GM21526 (cell line): Measurements from ENCODE around the gene ZNF638.
"Not testable (repeated sequence)": the region's sequence is repeated elsewhere in the genome, so short reads cannot be mapped to it uniquely, and the experiment has no call there.

Source experiments
- ATAC-seq: cut with Tn5 transposase; IDR thresholded peaks from one replicate; pipeline ENCODE4 v1.9.1; 2021; ENCODE audit warnings: moderate library complexity; ENCODE audit not compliant: unreplicated experiment, low FRiP score

The ZNF638 gene, protein sequence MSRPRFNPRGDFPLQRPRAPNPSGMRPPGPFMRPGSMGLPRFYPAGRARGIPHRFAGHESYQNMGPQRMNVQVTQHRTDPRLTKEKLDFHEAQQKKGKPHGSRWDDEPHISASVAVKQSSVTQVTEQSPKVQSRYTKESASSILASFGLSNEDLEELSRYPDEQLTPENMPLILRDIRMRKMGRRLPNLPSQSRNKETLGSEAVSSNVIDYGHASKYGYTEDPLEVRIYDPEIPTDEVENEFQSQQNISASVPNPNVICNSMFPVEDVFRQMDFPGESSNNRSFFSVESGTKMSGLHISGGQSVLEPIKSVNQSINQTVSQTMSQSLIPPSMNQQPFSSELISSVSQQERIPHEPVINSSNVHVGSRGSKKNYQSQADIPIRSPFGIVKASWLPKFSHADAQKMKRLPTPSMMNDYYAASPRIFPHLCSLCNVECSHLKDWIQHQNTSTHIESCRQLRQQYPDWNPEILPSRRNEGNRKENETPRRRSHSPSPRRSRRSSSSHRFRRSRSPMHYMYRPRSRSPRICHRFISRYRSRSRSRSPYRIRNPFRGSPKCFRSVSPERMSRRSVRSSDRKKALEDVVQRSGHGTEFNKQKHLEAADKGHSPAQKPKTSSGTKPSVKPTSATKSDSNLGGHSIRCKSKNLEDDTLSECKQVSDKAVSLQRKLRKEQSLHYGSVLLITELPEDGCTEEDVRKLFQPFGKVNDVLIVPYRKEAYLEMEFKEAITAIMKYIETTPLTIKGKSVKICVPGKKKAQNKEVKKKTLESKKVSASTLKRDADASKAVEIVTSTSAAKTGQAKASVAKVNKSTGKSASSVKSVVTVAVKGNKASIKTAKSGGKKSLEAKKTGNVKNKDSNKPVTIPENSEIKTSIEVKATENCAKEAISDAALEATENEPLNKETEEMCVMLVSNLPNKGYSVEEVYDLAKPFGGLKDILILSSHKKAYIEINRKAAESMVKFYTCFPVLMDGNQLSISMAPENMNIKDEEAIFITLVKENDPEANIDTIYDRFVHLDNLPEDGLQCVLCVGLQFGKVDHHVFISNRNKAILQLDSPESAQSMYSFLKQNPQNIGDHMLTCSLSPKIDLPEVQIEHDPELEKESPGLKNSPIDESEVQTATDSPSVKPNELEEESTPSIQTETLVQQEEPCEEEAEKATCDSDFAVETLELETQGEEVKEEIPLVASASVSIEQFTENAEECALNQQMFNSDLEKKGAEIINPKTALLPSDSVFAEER (N-terminal part only)

DNA sequence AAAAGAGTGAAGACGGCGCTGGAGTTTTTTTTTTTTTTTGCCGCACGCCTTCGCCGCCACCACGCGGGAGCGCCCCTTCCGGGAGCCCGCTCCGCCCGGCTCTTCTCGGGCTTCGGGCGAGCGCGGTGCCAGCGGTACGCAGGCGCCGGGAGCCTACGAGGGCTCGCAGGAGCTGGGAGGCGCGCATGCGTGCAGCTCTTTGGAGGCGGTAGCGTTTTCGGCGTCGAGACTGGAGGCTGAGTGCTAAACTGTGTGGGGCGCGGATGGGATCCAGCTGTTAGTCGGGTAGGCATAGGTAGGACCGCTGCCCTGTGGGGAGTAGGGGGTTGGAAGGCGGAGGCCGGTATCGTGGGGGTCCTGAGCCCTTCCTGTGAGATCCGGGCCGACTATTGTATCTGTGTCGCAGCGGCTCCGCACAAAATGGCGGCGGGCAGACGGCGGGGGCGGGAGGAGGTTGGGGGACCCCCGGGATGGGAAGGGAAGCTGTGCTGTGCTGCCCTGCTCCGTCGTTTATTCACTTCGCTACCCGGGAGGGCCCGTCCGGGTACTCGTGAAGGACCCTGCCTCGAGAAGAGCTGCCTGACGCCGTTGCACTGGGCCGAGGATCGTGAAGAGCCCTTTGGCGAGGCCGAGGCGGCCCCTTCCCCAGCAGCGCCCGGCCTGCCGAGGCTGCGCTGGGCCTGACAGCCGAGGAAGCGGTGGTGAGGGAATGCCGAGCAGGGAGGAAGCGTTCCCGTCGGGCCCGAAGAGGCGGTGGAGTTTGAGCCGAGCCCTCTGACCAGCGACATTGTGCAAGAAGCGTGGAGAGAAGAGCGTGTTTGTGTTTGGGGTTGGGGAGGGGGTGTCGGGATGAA is at the start of gene ZNF638:
TSS of gene ZNF638 (plus strand) at position 202 of the 854 bp plus-strand sequence. CDS start 17,173 bp downstream, outside the sequence.
- peak; percentile 94 for ATAC-seq

DNA sequence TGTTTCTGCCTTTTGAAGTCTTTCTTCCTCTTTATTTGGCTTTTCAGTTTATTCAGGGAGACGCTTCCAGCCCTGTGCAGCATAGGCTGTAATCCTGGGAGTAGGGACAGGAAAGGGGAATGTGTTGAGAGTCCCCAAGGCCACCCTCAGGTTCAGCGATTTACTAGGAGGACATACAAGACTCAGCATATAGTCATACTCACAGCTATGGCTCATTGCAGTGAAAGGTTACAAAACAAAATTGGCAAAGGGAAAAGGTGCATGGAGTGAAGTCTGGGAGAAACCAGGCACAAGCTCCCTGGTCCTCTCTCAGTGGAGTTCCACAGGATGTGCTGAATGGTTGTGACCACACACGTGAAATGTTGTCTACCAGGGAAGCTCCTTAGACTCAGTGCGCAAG is 49.6 kb upstream of the ZNF638 start:
- no peak for ATAC-seq

DNA sequence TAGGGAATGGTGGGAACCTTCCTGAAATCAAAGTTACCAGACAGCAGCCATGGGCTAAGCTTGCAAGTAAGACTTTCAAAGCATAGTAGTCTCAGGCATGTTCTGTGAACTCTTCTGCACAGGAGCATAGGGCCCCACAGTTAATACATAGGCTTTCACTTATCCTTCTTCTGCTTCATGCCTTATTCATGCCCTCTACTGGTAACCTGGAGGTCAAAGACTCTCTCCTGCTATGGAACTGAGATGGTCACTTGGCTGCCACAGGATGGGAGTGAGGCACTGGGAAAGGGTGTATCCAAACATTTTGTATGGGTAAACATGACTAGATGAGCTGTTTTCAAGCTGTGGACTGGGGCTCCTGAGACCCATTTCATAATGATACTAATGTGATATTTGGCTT is 49.1 kb upstream of the ZNF638 start:
- ATAC-seq = no peak

DNA sequence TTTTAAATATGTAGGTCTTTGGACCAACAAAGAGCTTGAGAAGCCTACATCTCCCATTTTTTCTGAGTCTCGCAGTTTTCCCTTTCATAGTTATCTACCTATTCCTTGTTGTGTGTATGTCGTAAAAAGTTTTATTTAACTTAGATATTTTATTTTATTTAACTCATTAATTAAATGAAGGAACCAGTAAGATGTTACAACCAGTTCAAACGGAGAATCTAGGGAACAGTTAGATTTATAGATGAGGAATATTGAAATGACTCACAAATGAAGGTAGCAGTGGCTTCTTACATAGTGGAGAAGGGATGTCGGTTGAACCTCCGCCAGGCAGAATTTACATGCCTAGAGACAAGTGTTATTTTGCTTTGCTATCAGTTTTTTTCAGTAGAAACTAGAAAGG is 48.5 kb upstream of the ZNF638 start:
- no peak for ATAC-seq

DNA sequence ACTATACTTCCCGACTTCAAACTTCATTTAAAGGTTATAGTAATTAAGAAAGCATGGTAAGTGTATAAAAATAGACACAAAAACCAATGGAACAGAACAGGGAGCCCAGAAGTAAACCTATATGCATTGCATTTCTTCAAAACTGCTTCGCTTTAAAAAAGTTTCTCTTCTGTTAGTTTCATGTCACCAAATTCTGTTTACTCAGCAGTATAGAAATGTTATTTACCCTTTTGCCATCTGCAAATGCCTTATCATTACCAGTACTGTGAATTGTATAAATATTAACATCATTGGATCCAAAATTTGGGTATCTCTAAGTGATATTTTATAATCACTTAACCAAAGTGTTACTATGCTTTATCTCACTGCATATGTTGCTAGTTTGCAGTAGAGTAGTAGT is 45.9 kb upstream of the ZNF638 start:
- no peak for ATAC-seq

DNA sequence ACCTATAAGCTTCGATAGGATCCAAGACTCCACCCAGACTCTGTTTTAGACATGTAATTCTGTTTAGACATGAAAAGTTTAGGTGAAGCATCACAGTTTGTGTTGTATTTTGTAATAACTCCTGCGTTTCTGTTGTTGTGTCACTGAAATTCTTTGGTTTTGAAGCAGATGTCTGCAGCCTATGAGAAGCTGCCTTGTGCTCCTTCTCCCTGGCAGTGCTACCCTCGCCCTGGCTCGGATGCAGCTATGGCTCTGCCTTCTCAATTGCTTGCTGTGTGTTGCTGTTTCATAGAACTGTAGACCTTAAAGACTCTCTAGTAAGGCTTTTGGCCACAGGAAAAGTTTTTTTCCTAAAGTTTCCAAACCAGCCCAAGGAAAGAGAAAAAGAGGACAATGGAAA is 40.2 kb upstream of the ZNF638 start:
- no peak for ATAC-seq

DNA sequence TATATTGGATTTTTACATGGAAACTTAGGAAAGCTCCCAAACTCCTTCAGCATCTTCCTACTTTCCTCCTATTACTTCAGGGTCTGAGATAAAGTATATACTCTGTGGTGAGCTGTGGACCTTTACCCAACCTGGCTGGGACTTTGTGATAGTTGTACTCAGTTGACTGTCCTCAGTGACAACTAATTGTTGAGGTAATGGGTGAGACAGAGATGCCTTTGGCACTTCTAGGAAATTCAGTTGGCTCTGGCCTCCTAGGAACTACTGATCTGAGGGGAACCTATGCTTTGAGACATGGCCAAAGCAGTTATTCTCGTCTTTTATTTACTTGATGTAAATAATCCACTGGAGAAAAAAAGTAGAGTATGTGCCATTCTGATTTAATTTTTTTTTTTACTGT is 39.4 kb upstream of the ZNF638 start:
- no peak for ATAC-seq

DNA sequence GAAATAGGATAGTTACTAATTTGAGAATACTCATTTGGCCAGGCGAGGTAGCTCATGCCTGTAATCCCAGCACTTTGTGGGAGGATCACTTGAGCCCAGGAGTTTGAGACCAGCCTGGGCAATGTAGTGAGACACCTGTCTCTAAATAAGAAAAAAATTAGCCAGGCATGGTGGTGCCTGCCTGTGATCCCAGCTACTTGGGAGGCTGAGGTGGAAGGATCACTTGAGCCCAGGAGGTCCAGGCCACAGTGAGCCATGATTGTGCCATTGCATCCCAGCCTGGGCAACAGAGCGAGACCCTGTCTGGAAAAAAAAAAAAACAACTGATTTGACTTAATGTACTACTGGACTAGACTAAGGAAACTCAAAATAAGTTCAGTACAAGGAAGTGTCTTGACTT is 32.7 kb upstream of the ZNF638 start:
- ATAC-seq = no peak

DNA sequence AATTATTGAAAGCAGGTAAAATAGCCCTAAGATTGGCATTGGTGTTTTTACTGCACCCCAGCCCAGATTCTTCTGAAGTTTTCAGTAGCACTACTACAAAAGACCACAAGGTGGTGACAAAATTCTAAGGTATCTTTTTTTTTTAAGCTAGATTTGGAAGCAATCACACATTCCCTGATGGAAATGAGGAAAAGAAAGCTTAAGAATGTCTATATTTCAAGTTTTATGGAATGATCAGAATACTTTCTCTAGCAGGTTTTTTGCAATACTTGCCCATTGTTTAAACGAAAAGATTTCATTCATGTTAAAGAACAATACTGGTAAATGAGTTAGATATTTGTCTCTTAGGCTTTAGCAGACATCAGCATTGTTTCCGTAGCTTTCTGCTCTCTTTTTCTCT is 32.1 kb upstream of the ZNF638 start:
- ATAC-seq = no peak

DNA sequence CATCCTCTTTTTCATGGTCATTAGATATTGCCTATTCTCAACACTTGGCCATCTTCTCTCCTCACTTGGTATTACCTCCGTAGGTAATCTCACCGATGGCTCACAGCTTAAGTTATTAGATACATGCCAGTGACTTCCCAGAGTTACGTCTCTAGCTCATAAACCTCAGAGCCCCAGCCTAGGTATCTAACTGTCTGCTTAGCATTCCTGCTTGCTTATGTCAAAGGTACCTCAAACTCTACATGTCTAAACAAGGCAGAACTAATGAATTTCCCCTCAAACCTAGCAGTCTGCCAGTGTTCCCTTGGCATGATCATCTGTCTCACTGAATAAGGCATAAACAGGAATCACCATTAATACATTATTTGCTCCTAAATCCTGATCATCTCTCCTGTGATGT is 27.7 kb upstream of the ZNF638 start:
- ATAC-seq = no peak

DNA sequence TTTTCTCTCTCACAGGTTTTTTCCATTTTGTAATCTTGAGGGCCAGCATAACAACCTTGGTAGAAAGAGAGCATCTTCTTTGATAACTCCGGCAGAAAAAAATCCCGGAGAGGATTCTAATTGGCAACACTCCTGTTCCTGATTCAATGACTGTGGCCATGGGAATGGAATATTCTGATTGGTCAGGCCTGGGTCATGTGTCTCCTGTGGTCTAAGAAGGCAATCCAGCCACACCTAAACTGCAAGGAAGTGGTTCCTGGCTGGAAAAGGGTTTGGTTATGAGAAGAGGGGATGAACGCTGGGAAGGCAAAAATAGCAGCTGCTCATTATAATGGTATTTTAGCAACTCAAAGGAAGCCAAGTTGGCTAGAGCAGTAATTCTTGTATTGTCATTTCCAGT is 24.8 kb upstream of the ZNF638 start:
- no peak for ATAC-seq

DNA sequence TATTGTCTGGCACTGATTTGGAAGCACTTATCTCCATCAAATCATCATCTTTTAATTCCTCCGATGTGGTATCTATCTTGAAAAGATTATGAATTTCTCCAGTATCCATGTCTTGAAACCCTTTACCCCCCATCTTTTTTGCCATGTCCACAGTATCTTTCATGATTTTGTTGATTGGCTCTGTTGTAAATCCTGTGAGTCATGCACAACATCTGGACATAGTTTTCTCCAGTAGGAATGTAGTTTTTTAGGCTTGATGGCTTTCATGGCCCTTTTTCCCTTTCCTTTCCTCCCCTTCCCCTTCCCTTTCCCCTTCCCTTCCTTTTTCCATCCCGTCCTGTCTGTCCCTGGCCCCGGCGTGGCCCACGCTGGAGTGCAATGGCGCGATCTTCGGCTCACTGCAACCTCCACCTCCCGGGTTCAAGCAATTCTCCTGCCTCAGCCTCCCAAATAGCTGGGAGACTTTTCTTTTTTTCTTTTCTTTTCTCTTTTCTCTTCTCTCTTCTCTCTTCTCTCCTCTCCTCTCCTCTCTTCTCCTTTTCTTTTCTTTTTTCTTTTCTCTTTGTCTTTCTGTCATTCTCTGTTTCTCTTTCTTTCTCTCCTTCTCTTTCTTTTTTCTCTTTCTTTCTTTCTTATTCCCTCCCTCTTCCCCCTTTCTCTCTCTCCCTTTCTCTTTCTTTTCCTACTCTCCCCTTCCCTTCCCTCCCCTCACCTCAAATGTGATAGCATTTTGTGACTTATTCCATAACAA is 18.4 kb upstream of the ZNF638 start:
- no peak for ATAC-seq

DNA sequence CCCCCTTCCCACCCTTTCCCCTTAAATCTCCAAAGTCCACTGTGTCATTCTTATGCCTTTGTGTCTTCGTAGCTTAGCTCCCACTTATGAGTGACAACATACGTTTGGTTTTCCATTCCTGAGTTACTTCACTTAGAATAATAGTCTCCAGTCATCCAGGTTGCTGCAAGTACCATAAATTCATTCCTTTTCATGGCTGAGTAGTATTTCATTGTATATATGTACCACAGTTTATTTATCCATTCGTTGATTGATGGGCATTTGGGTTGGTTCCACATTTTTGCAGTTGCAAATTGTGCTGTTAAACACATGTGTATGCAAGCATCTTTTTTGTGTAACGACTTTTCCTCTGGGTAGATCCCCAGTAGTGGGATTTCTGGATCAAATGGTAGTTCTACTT is 14.5 kb upstream of the ZNF638 start:
- ATAC-seq = no peak

DNA sequence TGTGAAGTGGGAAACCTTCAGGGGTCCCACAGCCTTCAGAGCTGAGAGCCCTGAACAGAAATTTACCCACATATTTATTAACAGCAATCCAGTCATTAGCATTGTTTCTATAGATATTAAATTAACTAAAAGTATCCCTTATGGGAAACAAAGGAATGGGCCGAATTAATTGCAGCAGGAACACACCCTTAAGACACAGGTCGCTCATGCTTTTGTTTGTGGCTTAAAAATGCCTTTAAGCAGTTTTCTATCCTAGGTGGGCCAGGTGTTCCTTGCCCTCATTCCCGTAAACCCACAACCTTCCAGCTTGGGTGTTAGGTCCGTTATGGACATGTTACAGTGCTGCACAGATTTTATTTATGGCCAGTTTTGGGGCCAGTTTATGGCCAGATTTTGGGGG is 13.7 kb upstream of the ZNF638 start:
- not testable (repeated sequence) for ATAC-seq

DNA sequence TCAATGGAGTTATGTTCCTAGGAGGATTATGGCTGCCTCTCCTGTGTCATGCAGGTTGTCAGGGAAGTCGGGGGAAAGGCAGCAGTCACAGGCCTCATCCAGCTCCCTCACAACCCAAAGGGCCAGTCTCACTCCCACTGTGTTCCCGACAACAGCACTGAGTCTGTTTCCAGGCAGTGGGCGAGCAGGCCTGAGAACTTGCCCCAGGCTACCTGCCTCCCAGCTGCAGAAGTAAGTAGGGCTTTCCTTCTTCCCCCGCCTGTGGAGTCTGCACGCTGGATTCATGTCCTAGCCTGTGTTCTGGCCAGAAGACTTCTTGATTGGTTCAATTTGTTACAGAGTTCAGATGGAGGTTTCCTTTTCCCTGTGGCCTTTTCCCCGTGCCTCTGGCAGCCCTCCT is 8.2 kb upstream of the ZNF638 start:
- ATAC-seq = no peak

DNA sequence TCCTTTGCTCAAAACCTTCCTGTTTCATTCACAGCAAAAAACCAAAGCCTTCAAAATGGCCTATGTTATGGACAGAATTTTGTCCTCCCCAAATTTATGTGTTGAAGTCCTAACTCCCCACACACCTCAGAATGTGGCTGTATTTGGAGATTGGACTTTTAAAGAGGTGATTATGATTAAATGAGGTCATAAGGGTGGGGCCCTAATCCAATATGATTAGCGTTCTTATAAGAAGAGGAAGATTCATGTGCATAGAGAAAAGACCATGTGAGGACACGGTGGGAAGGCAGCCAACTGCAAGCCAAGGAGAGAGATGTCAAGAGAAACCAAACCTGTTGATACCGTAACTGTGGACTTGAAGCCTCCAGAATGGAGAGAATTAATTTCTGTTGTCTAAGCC is 4.6 kb upstream of the ZNF638 start:
- no peak for ATAC-seq

DNA sequence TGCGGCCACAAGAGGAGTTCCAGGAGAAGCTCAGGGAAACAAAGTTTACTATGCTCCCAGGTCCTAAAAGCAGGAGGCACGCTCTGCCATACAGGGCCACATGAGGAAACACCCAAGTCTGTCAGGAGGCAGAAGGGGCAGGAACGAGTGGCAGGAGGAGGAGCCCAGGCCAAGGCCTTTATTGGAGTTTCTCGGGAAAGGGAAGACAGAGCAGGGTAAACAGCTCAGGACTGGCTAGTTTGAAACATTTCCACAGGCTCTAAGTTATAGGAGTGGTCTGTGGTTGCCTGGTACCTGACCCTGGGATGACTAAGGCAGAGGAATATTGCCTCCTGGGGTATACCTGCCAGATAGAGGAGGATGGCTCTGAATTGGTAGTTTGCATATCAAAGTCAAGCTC is 3.7 kb upstream of the ZNF638 start:
- no peak for ATAC-seq

DNA sequence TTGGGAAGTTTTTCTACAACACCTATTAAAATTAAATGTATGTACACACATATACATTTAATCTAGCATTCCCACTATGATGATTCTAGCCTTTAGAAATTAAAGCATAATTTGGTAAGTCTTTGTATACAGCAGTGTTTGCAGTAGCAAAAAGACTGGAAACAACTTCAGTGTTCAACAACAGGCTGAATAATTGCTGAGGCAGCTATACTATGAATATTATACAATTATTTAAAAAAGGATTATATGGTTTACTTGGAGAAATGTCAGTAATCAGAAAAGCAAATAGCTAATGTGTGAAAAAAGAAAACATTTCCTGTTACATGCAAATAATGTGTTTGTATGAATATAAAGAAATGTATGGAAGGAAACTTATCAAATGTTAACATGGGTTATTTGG is 1.4 kb upstream of the ZNF638 start:
- no peak for ATAC-seq

DNA sequence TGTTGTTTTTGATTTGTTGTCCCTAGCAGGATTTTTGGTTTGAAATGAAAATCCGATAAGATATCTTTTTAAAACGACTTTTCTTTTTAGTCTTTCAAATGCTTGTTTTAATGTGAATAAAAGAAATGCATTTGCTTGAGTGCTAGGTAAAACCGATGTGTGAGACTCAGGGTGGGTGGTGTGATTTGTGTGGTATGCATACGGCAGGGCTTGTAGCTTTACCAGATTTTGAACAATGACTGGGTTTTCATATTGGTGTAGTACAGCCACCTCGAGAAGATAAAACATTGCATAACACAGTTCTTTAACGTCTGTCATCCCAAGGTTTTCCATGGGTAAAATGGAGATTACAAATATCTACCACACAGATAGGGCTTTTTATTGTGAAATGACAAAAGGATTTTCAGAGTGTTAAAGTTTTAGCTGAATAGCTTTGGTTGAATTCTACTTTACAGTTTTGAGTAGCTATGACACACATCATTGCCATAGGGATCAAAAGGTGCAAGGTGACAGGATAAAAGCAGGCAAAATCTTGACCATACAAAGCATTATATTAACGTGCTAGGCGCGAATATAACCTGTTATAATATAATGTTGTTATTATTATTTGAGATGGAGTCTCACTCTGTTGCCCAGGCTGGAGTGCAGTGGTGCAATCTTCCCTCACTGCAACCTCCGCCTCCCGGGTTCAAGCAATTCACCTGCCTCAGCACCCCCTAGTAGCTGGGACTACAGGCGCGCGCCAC is 824 bp upstream of the ZNF638 start:
- no peak for ATAC-seq
